HEK293 (cell line): ENCODE data around the gene CAPN8.

Experiments
- CTCF ChIA-PET: fragments of 350-600 bp; formaldehyde crosslinking; extraction: SDS; loops from one replicate; lab custom pipeline; 2021; ENCODE audit warnings: antibody characterized with exemption; lab: Yijun Ruan, JAX
- POLR2A ChIA-PET: fragments of 300-600 bp; formaldehyde crosslinking; extraction: SDS; loops from one replicate; lab custom pipeline; 2020; ENCODE audit warnings: antibody characterized with exemption, inconsistent platforms; lab: Yijun Ruan, JAX
- H3K27ac ChIP-seq: fragments of 200-500 bp; sonication (Bioruptor generic); 2 replicates; pipeline ENCODE4 v1.5.1; 2014; ENCODE audit warnings: low read depth, low read length, control low read depth, inconsistent platforms; ENCODE audit errors: extremely low read depth
- H3K36me3 ChIP-seq, 2 experiments: fragments of 200-500 bp in 1 of 2; sonication (Bioruptor generic) in 1 of 2; 1 replicate in 1 of 2; 2 replicates in 1 of 2; pipeline ENCODE4 v1.5.1; 2014 to 2017; ENCODE audit warnings: inconsistent platforms in 2 of 2, low read length in 2 of 2; ENCODE audit not compliant: control insufficient read depth in 2 of 2, insufficient read depth in 1 of 2
- H3K4me1 ChIP-seq: fragments of 200-500 bp; sonication (Bioruptor generic); 2 replicates; pipeline ENCODE4 v1.5.1; 2014; ENCODE audit warnings: mild to moderate bottlenecking, low read length, inconsistent platforms; ENCODE audit not compliant: control insufficient read depth, insufficient read depth
- H3K4me3 ChIP-seq: 2 replicates; pipeline ENCODE4 v1.5.1; 2011; ENCODE audit warnings: low read depth, mild to moderate bottlenecking, control low read depth, low read length, moderate library complexity
- H3K9me3 ChIP-seq: fragments of 200-500 bp; sonication (Bioruptor generic); 2 replicates; pipeline ENCODE4 v1.5.1; 2014; ENCODE audit warnings: low read depth, low read length, inconsistent platforms; ENCODE audit not compliant: control insufficient read depth, insufficient read depth
- BCL6B ChIP-seq: fragments of 450-650 bp; formaldehyde crosslinking; IDR thresholded peaks from 2 replicates; pipeline ENCODE4 v1.5.1; 2017; ENCODE audit warnings: missing biosample characterization, missing genetic modification characterization
- GFI1B ChIP-seq: fragments of 450-650 bp; formaldehyde crosslinking; IDR thresholded peaks from 2 replicates; pipeline ENCODE4 v1.5.1; 2016; ENCODE audit warnings: missing biosample characterization, missing genetic modification characterization
- HIC1 ChIP-seq: fragments of 450-650 bp; formaldehyde crosslinking; IDR thresholded peaks from 2 replicates; pipeline ENCODE4 v1.5.1; 2016; ENCODE audit warnings: missing biosample characterization, missing genetic modification characterization
- HOXC10 ChIP-seq: sonication (generic); formaldehyde crosslinking; IDR thresholded peaks from 2 replicates; pipeline ENCODE4 v1.8.1; 2023; ENCODE audit warnings: mild to moderate bottlenecking, missing genetic modification reagents
- HOXD13 ChIP-seq: sonication (generic); formaldehyde crosslinking; IDR thresholded peaks from 2 replicates; pipeline ENCODE4 v1.8.0; 2022; ENCODE audit warnings: missing genetic modification reagents, borderline replicate concordance
- KLF16 ChIP-seq: fragments of 450-650 bp; formaldehyde crosslinking; IDR thresholded peaks from 2 replicates; pipeline ENCODE4 v1.5.1; 2017; ENCODE audit warnings: missing biosample characterization, missing genetic modification characterization
- ZBTB20 ChIP-seq: fragments of 450-650 bp; formaldehyde crosslinking; IDR thresholded peaks from 2 replicates; pipeline ENCODE4 v1.5.1; 2016; ENCODE audit warnings: missing biosample characterization, missing genetic modification characterization
- ZBTB48 ChIP-seq: fragments of 450-650 bp; formaldehyde crosslinking; IDR thresholded peaks from 2 replicates; pipeline ENCODE4 v1.5.1; 2016; ENCODE audit warnings: missing biosample characterization, missing genetic modification characterization
- ZBTB49 ChIP-seq: fragments of 450-650 bp; formaldehyde crosslinking; IDR thresholded peaks from 2 replicates; pipeline ENCODE4 v1.5.1; 2016; ENCODE audit warnings: missing biosample characterization, missing genetic modification characterization, low read depth
- ZBTB6 ChIP-seq: fragments of 450-650 bp; formaldehyde crosslinking; IDR thresholded peaks from 2 replicates; pipeline ENCODE4 v1.5.1; 2017; ENCODE audit warnings: missing biosample characterization, missing genetic modification characterization
- ZFHX2 ChIP-seq: fragments of 450-650 bp; formaldehyde crosslinking; conservative IDR thresholded peaks from 2 replicates; pipeline ENCODE4 v1.5.1; 2016; ENCODE audit warnings: missing biosample characterization, missing genetic modification characterization
- ZIC2 ChIP-seq: fragments of 450-650 bp; formaldehyde crosslinking; IDR thresholded peaks from 2 replicates; pipeline ENCODE4 v1.5.1; 2016; ENCODE audit warnings: missing biosample characterization, missing genetic modification characterization
- ZNF140 ChIP-seq: fragments of 450-650 bp; formaldehyde crosslinking; IDR thresholded peaks from 2 replicates; pipeline ENCODE4 v1.5.1; 2016; ENCODE audit warnings: missing biosample characterization, missing genetic modification characterization
- ZNF26 ChIP-seq: fragments of 450-650 bp; formaldehyde crosslinking; IDR thresholded peaks from 2 replicates; pipeline ENCODE4 v1.5.1; 2016; ENCODE audit warnings: missing biosample characterization, missing genetic modification characterization
- ZNF501 ChIP-seq: fragments of 450-650 bp; formaldehyde crosslinking; IDR thresholded peaks from 2 replicates; pipeline ENCODE4 v1.5.1; 2016; ENCODE audit warnings: missing biosample characterization, missing genetic modification characterization
- ZNF529 ChIP-seq: fragments of 450-650 bp; formaldehyde crosslinking; IDR thresholded peaks from 2 replicates; pipeline ENCODE4 v1.5.1; 2017; ENCODE audit warnings: missing genetic modification characterization, missing biosample characterization; ENCODE audit not compliant: insufficient replicate concordance
- ZNF555 ChIP-seq: fragments of 450-650 bp; formaldehyde crosslinking; conservative IDR thresholded peaks from 2 replicates; pipeline ENCODE4 v1.5.1; 2017; ENCODE audit warnings: missing biosample characterization, mild to moderate bottlenecking, missing genetic modification characterization, inconsistent platforms
- ZNF560 ChIP-seq: fragments of 450-650 bp; formaldehyde crosslinking; IDR thresholded peaks from 2 replicates; pipeline ENCODE4 v1.5.1; 2017; ENCODE audit warnings: missing biosample characterization, missing genetic modification characterization, borderline replicate concordance
- ZNF664 ChIP-seq: fragments of 450-650 bp; formaldehyde crosslinking; IDR thresholded peaks from 2 replicates; pipeline ENCODE4 v1.5.1; 2016; ENCODE audit warnings: missing biosample characterization, missing genetic modification characterization
- ZNF747 ChIP-seq: fragments of 450-650 bp; formaldehyde crosslinking; IDR thresholded peaks from 2 replicates; pipeline ENCODE4 v1.5.1; 2016; ENCODE audit warnings: missing biosample characterization, missing genetic modification characterization
- ZNF776 ChIP-seq: fragments of 450-650 bp; formaldehyde crosslinking; IDR thresholded peaks from 2 replicates; pipeline ENCODE4 v1.5.0; 2017; ENCODE audit warnings: missing biosample characterization, missing genetic modification characterization, borderline replicate concordance
- ZSCAN16 ChIP-seq: fragments of 450-650 bp; formaldehyde crosslinking; IDR thresholded peaks from 2 replicates; pipeline ENCODE4 v1.5.1; 2016; ENCODE audit warnings: missing biosample characterization, missing genetic modification characterization

Gene CAPN8

GRCh38 chr1:223620297-223620897 lies 45.1 kb downstream of the CAPN8 start:
- no peaks in the 10 kb centered on the region for H3K4me1 ChIP-seq
- no peak overlapping the region for H3K4me3 ChIP-seq
- H3K9me3 ChIP-seq, result no peaks in the 10 kb centered on the region
- ChIA-PET CTCF (interaction anchor here (0.6 to 4.6 kb wide), 4 partner anchors 7 to 493 kb away, joined by 3 to 35 read pairs (median 19); no protein-coding TSS in a partner anchor), POLR2A (no interaction called here)
- H3K36me3 ChIP-seq, result no peaks in the 10 kb centered on the region
- TF ChIP-seq ZNF560 (tag by site-specific recombination) (no peak), ZNF26 (tag by site-specific recombination) (no peak), ZNF664 (tag by site-specific recombination) (no peak), ZFHX2 (tag by site-specific recombination) (peak; percentile 41; the same call in 1 of the 2 replicates)
- no peak overlapping the region for H3K27ac ChIP-seq

- CTCF ChIA-PET, result interaction anchor here (0.6 to 4.6 kb wide), 4 partner anchors 9 to 485 kb away, joined by 3 to 35 read pairs (median 20); no protein-coding TSS in a partner anchor
- no peaks in the 10 kb centered on the region for H3K9me3 ChIP-seq
- H3K4me3 ChIP-seq, result no peak overlapping the region
- H3K27ac ChIP-seq, result no peak overlapping the region
- POLR2A ChIA-PET, result no interaction called here
- H3K4me1 ChIP-seq, result no peaks in the 10 kb centered on the region
- no peaks in the 10 kb centered on the region for H3K36me3 ChIP-seq
- TF ChIP-seq ZFHX2 (tag by site-specific recombination) (no peak), ZIC2 (tag by site-specific recombination) (no peak), HOXD13 (CRISPR knock-in tag) (no peak), ZNF776 (tag by site-specific recombination) (no peak), GFI1B (no peak), ZBTB48 (tag by site-specific recombination) (no peak), ZNF140 (tag by site-specific recombination) (no peak), ZNF560 (tag by site-specific recombination) (no peak), ZNF529 (no peak), ZBTB49 (tag by site-specific recombination) (no peak), HOXC10 (CRISPR knock-in tag) (no peak), BCL6B (no peak), HIC1 (tag by site-specific recombination) (no peak), ZNF501 (tag by site-specific recombination) (no peak), ZSCAN16 (tag by site-specific recombination) (no peak), ZNF555 (tag by site-specific recombination) (no peak), ZBTB6 (tag by site-specific recombination) (no peak), KLF16 (tag by site-specific recombination) (no peak), ZNF747 (tag by site-specific recombination) (no peak), ZBTB20 (tag by site-specific recombination) (no peak)
Observed at GRCh38 chr1:223618680-223619079, 46.8 kb downstream of the CAPN8 start.
